Ishikawa (cell line): ENCODE measurements around the gene FSTL4.

Source experiments
- CEBPB ChIP-seq: IDR thresholded peaks from 2 replicates; pipeline ENCODE4 v1.6.1; 2012
- CREB1 ChIP-seq: IDR thresholded peaks from 2 replicates; pipeline ENCODE4 v1.6.1; 2012; ENCODE audit warnings: low read depth
- EGR1 ChIP-seq: IDR thresholded peaks from 2 replicates; pipeline ENCODE4 v1.6.1; 2012
- EP300 ChIP-seq: IDR thresholded peaks from 2 replicates; pipeline ENCODE4 v1.6.1; 2012; ENCODE audit warnings: borderline replicate concordance
- FOXM1 ChIP-seq: IDR thresholded peaks from 2 replicates; pipeline ENCODE4 v1.6.1; 2012; ENCODE audit warnings: low read depth, borderline replicate concordance
- NFIC ChIP-seq: IDR thresholded peaks from 2 replicates; pipeline ENCODE4 v1.6.1; 2012
- RAD21 ChIP-seq: IDR thresholded peaks from 2 replicates; pipeline ENCODE4 v1.6.1; 2012; ENCODE audit warnings: low read depth
- TAF1 ChIP-seq: IDR thresholded peaks from 2 replicates; pipeline ENCODE4 v1.6.1; 2012; ENCODE audit warnings: low read depth, mild to moderate bottlenecking
- TCF12 ChIP-seq: IDR thresholded peaks from 2 replicates; pipeline ENCODE4 v1.6.1; 2012; ENCODE audit warnings: low read depth
- TEAD4 ChIP-seq: IDR thresholded peaks from 2 replicates; pipeline ENCODE4 v1.6.1; 2012
- YY1 ChIP-seq: IDR thresholded peaks from 2 replicates; pipeline ENCODE4 v1.6.1; 2012; ENCODE audit warnings: low read depth
- ZBTB7A ChIP-seq: IDR thresholded peaks from 2 replicates; pipeline ENCODE4 v1.6.1; 2012; ENCODE audit warnings: low read depth
- TF ChIP-seq, protein P1 (sequence below): IDR thresholded peaks from 2 replicates; pipeline ENCODE4 v1.6.1; 2012; ENCODE audit warnings: low read depth, mild to moderate bottlenecking
- TF ChIP-seq, protein P2 (sequence below): IDR thresholded peaks from 2 replicates; pipeline ENCODE4 v1.6.1; 2012
- TF ChIP-seq, protein P3 (sequence below): IDR thresholded peaks from 2 replicates; pipeline ENCODE4 v1.6.1; 2012

FSTL4 gene

DNA sequence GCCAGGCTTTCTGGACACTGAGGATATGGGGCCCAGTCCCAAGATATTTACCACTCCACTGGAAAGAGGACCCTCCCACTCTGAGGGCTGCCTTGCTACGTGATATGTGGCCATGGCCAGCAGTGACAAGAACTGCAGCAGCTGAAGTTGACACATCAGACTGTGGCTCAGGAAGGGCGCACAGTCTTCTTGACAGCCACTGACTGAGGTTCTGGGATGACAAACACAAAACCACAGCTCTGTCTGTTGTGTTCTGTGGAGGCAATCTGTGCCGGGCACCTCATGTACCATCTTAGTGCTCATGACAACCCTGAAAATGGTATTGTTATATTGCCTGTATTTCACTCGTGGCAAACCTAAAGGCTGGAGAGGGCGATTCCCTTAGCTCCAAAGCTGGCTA lies 16.9 kb downstream of the FSTL4 start:
- TF ChIP-seq, protein P1, sequence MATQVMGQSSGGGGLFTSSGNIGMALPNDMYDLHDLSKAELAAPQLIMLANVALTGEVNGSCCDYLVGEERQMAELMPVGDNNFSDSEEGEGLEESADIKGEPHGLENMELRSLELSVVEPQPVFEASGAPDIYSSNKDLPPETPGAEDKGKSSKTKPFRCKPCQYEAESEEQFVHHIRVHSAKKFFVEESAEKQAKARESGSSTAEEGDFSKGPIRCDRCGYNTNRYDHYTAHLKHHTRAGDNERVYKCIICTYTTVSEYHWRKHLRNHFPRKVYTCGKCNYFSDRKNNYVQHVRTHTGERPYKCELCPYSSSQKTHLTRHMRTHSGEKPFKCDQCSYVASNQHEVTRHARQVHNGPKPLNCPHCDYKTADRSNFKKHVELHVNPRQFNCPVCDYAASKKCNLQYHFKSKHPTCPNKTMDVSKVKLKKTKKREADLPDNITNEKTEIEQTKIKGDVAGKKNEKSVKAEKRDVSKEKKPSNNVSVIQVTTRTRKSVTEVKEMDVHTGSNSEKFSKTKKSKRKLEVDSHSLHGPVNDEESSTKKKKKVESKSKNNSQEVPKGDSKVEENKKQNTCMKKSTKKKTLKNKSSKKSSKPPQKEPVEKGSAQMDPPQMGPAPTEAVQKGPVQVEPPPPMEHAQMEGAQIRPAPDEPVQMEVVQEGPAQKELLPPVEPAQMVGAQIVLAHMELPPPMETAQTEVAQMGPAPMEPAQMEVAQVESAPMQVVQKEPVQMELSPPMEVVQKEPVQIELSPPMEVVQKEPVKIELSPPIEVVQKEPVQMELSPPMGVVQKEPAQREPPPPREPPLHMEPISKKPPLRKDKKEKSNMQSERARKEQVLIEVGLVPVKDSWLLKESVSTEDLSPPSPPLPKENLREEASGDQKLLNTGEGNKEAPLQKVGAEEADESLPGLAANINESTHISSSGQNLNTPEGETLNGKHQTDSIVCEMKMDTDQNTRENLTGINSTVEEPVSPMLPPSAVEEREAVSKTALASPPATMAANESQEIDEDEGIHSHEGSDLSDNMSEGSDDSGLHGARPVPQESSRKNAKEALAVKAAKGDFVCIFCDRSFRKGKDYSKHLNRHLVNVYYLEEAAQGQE = no peak
- TF ChIP-seq NFIC (no peak), TEAD4 (no peak), TCF12 (no peak), TAF1 (no peak), CEBPB (no peak), CREB1 (no peak), EGR1 (no peak)
- TF ChIP-seq, protein P2, sequence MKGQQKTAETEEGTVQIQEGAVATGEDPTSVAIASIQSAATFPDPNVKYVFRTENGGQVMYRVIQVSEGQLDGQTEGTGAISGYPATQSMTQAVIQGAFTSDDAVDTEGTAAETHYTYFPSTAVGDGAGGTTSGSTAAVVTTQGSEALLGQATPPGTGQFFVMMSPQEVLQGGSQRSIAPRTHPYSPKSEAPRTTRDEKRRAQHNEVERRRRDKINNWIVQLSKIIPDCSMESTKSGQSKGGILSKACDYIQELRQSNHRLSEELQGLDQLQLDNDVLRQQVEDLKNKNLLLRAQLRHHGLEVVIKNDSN = no peak

GRCh38 chr5:133589286-133589685 lies 23.1 kb downstream of the FSTL4 start:
- no peak for TF ChIP-seq TCF12
- TF ChIP-seq, protein P2 = no peak
- TF ChIP-seq, protein P1 = no peak
- no peak for TF ChIP-seq TAF1
- TF ChIP-seq EP300 = no peak
- no peak for TF ChIP-seq YY1
- TF ChIP-seq CREB1 = no peak
- TF ChIP-seq NFIC = no peak

- TF ChIP-seq CEBPB (no peak), RAD21 (no peak), EGR1 (no peak), ZBTB7A (no peak), NFIC (no peak), TCF12 (no peak), TEAD4 (no peak), FOXM1 (no peak), EP300 (no peak), TAF1 (no peak), YY1 (no peak), CREB1 (no peak)
- TF ChIP-seq, protein P2 = no peak
- TF ChIP-seq, protein P3, sequence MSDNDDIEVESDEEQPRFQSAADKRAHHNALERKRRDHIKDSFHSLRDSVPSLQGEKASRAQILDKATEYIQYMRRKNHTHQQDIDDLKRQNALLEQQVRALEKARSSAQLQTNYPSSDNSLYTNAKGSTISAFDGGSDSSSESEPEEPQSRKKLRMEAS = no peak
- TF ChIP-seq, protein P1 = no peak
Observed at GRCh38 chr5:133582971-133583370, 29.4 kb downstream of the FSTL4 start.

DNA sequence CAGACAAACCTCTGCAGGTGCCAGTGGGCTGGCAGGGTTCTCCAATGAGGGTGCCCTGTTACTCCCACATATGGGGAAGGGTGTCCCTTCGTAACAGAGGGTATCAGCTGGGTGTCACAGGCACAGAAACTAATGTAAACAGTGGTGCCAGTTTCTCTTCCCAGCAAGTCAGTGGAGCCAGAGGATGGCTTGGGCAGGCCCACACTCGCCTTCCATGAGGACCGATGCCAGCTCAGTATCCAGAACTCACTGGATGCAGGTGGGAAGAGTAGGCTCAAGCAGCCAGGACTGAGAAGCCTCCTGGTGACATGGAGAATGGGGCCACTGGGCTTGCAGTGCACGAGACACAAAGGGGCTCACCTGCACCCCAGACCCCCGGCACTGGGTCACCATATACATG lies 30.4 kb downstream of the FSTL4 start:
- TF ChIP-seq TCF12 (no peak), CREB1 (no peak), RAD21 (no peak), NFIC (no peak), YY1 (no peak), TEAD4 (no peak), TAF1 (no peak)
- TF ChIP-seq, protein P2 = no peak
